GM18505 (cell line): Measurements from ENCODE around the gene LRMDA.

ENCODE experiments used
- ATAC-seq: cut with Tn5 transposase; IDR thresholded peaks from one replicate; pipeline ENCODE4 v1.9.1; 2021; ENCODE audit not compliant: unreplicated experiment
- POLR2A ChIP-seq: IDR thresholded peaks from 4 replicates; pipeline ENCODE4 v1.6.1; 2011; ENCODE audit warnings: borderline replicate concordance; ENCODE audit not compliant: insufficient read depth, insufficient read length; ENCODE audit errors: extremely low read depth

LRMDA gene

GRCh38 chr10:76031769-76032699, 600.6 kb downstream of the LRMDA start:
- TF ChIP-seq POLR2A = no peak
- no peak for ATAC-seq

GRCh38 chr10:76032700-76033039, 601.2 kb downstream of the LRMDA start:
- ATAC-seq = no peak
- TF ChIP-seq POLR2A = no peak

GRCh38 chr10:76033457-76034196, 602.2 kb downstream of the LRMDA start:
- no peak for TF ChIP-seq POLR2A
- no peak for ATAC-seq

GRCh38 chr10:76034353-76035205, 603.2 kb downstream of the LRMDA start:
- no peak for ATAC-seq

GRCh38 chr10:76035206-76036110, 604.0 kb downstream of the LRMDA start:
- no peak for ATAC-seq
- no peak for TF ChIP-seq POLR2A

More at GRCh38 chr10:76034353-76035205, 603.2 kb downstream of the LRMDA start:
- no peak for TF ChIP-seq POLR2A

GRCh38 chr10:76036111-76036940, 604.9 kb downstream of the LRMDA start:
- peak; percentile 63 for ATAC-seq

GRCh38 chr10:76036962-76037361, 605.5 kb downstream of the LRMDA start:
- no peak for ATAC-seq
- TF ChIP-seq POLR2A = no peak

More at GRCh38 chr10:76036111-76036940, 604.9 kb downstream of the LRMDA start:
- TF ChIP-seq POLR2A = no peak

- no peak for TF ChIP-seq POLR2A
- ATAC-seq = no peak
Observed at GRCh38 chr10:76037531-76038155, 606.2 kb downstream of the LRMDA start.

GRCh38 chr10:76038696-76039095, 607.3 kb downstream of the LRMDA start:
- TF ChIP-seq POLR2A = no peak

GRCh38 chr10:76040107-76040829, 608.8 kb downstream of the LRMDA start:
- TF ChIP-seq POLR2A = no peak
- no peak for ATAC-seq

More at GRCh38 chr10:76038696-76039095, 607.3 kb downstream of the LRMDA start:
- no peak for ATAC-seq
